Measurements from ENCODE around the gene CSMD2. TPM values are rescaled to one million over a fixed set of nuclear protein-coding genes. Genes with fewer than 3 reads are reported as not detected.

The CSMD2 gene
- total and polyA plus RNA-seq, 2 of the 8 experiments (the other 6 are each of a cell fraction or from before 2014, with no cell fraction given): 7.0 to 14.7 TPM

DNA sequence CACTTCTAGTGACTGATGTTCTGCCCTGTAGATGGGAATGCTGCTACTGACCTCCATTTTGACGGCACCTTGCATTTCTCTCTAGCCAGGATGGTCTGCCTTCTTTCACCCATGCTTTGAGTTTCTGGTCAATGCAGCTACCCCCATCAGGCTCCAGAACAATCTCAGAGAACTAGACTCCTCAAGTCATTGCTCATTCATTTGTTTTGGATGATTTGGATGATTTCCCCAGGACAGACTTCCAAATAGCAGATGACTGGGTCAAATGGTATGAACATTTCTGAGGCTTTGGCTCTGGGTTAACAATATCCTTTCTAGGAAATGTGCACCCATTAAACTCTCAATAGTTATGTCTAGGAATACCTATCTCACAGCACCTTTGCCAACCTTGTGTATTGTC, 63.9 kb downstream of the CSMD2 start:
- H3K9me3 ChIP-seq (ENCODE audit: insufficient read depth in 2 of 2, low read depth in 1 of 2, low read length in 1 of 2): no peaks in the 10 kb centered on the region
- H3K9ac ChIP-seq (replicated peaks in 1 of 4; ENCODE audit: extremely low read depth in 1 of 4, low read depth in 3 of 4, low read length in 3 of 4): no peak overlapping the region
- H3K4ac ChIP-seq (replicated peaks; ENCODE audit: insufficient read length, low read depth, low read length): no peak overlapping the region
- H2BK15ac ChIP-seq (ENCODE audit: low read length): no peak overlapping the region
- no peak overlapping the region for H4K8ac ChIP-seq (ENCODE audit: extremely low read depth, insufficient read depth, low read length)
- H3K36me3 ChIP-seq (ENCODE audit: control insufficient read depth in 2 of 4, insufficient read depth in 4 of 4, low read length in 3 of 4): no peaks in the 10 kb centered on the region
- H2BK5ac ChIP-seq (ENCODE audit: low read depth, low read length): no peak overlapping the region
- no peak overlapping the region for H2BK120ac ChIP-seq (replicated peaks; ENCODE audit: low read depth, low read length)
- no peaks in the 10 kb centered on the region; a peak in 1 of 7 replicates for H3K4me1 ChIP-seq (replicated peaks in 1 of 4; ENCODE audit: control insufficient read depth in 3 of 4, insufficient read depth in 4 of 4, low read length in 3 of 4)
- no peak overlapping the region for H2BK20ac ChIP-seq (ENCODE audit: low read length)
- peaks cover 0 to 30% of the 10 kb centered on the region in 2 experiments; a peak in 2 of 4 replicates for H3K79me2 ChIP-seq (ENCODE audit: control insufficient read depth in 1 of 2, insufficient read depth in 2 of 2, low read length in 2 of 2)
- H3K23ac ChIP-seq (ENCODE audit: insufficient read length): no peak overlapping the region
- no peak overlapping the region for H3K4me3 ChIP-seq (ENCODE audit: extremely low read depth in 1 of 4, insufficient read depth in 2 of 4, low read depth in 3 of 4, low read length in 4 of 4)
- no peak overlapping the region for H4K5ac ChIP-seq (ENCODE audit: insufficient read length, low read depth, low read length)
- POLR2A ChIA-PET (ENCODE audit: partially characterized antibody): interaction anchor here (1.2 kb wide), 1 partner anchor 12 kb away, joined by 3 read pairs; no protein-coding TSS in a partner anchor
- WGBS, 2 experiments (ENCODE audit: extremely low coverage in 1 of 2, insufficient coverage in 1 of 2, insufficient read length in 1 of 2, insufficient replicate concordance in 2 of 2, low coverage in 1 of 2, low lambda C conversion rate in 2 of 2, missing lambda C conversion rate in 1 of 2): 81% methylated on average over 1 of the region's 1 CpG; no CpG with 5 or more reads in 1 of the 2 experiments
- no peak overlapping the region for H3K14ac ChIP-seq (ENCODE audit: insufficient read length)
- H3K18ac ChIP-seq (ENCODE audit: extremely low read depth, low read length): no peak overlapping the region
- H3K56ac ChIP-seq (replicated peaks; ENCODE audit: insufficient read length, low read depth, low read length): no peak overlapping the region
- no peak overlapping the region for H4K91ac ChIP-seq (replicated peaks; ENCODE audit: insufficient read length, low read length)
- H3K4me2 ChIP-seq (ENCODE audit: insufficient read depth in 1 of 2, low read depth in 2 of 2, low read length in 2 of 2): no peak overlapping the region
- FAIRE-seq (no peak), DNase-seq (ENCODE audit: low read depth in 1 of 2, low spot score in 2 of 2) (no peak)
- H2BK12ac ChIP-seq (ENCODE audit: low read depth, low read length): no peak overlapping the region
- H2AFZ ChIP-seq (ENCODE audit: low read length): no peak overlapping the region
- CTCF ChIA-PET (ENCODE audit: partially characterized antibody): interaction anchor here (0.8 kb wide), 1 partner anchor 104 kb away, joined by 3 read pairs; no protein-coding TSS in a partner anchor
- no peaks in the 10 kb centered on the region for H3K27me3 ChIP-seq (replicated peaks in 1 of 4; ENCODE audit: control insufficient read depth in 3 of 4, extremely low read depth in 1 of 4, insufficient read depth in 3 of 4, low read length in 3 of 4)
- no peaks in the 10 kb centered on the region for H3K23me2 ChIP-seq (ENCODE audit: low read depth, low read length)
- H2AK5ac ChIP-seq (ENCODE audit: low read depth, low read length): no peak overlapping the region
- no peak overlapping the region for H3K27ac ChIP-seq (ENCODE audit: low read depth, low read length)
- H3K79me1 ChIP-seq (ENCODE audit: low read depth, low read length): peaks cover 3% of the 10 kb centered on the region; the same call in 1 of the 2 replicates
- peaks cover 0 to 2% of the 10 kb centered on the region in 2 experiments for H4K20me1 ChIP-seq (replicated peaks in 1 of 2; ENCODE audit: control insufficient read depth in 1 of 2, insufficient read depth in 2 of 2, low read length in 2 of 2)
- TF ChIP-seq CBX5 (IDR thresholded peaks at IDR 0.05; ENCODE audit: low read depth, low read length) (no peak), HDAC2 (IDR thresholded peaks at IDR 0.05; ENCODE audit: borderline replicate concordance in 1 of 2, low read depth in 2 of 2, low read length in 2 of 2) (no peak), EP300 (IDR thresholded peaks at IDR 0.05; ENCODE audit: borderline replicate concordance in 1 of 2, low read depth in 2 of 2, low read length in 2 of 2) (no peak), CEBPB (IDR thresholded peaks at IDR 0.05; ENCODE audit: low read depth, low read length) (no peak), RFX5 (IDR thresholded peaks at IDR 0.05; ENCODE audit: borderline replicate concordance, low read depth, low read length) (no peak), CTCF (IDR thresholded peaks at IDR 0.05; ENCODE audit: control extremely low read depth in 1 of 3, insufficient read depth in 1 of 3, low read depth in 1 of 3, low read length in 3 of 3) (no peak), RBBP5 (IDR thresholded peaks at IDR 0.05; ENCODE audit: borderline replicate concordance, low read depth, low read length) (no peak)
- TF ChIP-seq, protein P1, sequence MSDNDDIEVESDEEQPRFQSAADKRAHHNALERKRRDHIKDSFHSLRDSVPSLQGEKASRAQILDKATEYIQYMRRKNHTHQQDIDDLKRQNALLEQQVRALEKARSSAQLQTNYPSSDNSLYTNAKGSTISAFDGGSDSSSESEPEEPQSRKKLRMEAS (IDR thresholded peaks at IDR 0.05): no peak
